PC-3 (cell line): ENCODE measurements around the gene LGALSL. TPM values are rescaled to one million over a fixed set of nuclear protein-coding genes. Genes with fewer than 3 reads are reported as not detected.

ENCODE experiments used
- ATAC-seq: fragments of 200-7000 bp; cut with Tn5 transposase; 2 replicates; pipeline ENCODE4 v1.9.1; 2020; ENCODE audit warnings: mild to moderate bottlenecking, moderate library complexity
- BruUV-seq: library from RNA; stranded (reverse); fragments of 400-500 nt; replicated peaks from 2 replicates; lab custom pipeline; 2021; lab: Mats Ljungman, UMichigan
- CTCF ChIA-PET: fragments of 300-600 bp; sonication (Branson Sonifier 250); formaldehyde crosslinking; loops from one replicate; lab custom pipeline; 2022; ENCODE audit warnings: antibody characterized with exemption; lab: Charles Lee
- POLR2A ChIA-PET: fragments of 300-600 bp; sonication (Branson Sonifier 250); formaldehyde crosslinking; loops from one replicate; lab custom pipeline; 2022; ENCODE audit warnings: antibody characterized with exemption; ENCODE audit not compliant: unreplicated experiment; lab: Charles Lee
- DNase-seq: peaks from one replicate; pipeline ENCODE4 v3.0.0-alpha.2; 2015
- H2AFZ ChIP-seq: fragments of 300-600 bp; sonication (generic); 2 replicates; pipeline ENCODE4 v1.6.0; 2016; ENCODE audit warnings: antibody characterized with exemption, low read length
- H3F3A ChIP-seq: fragments of 300-600 bp; sonication (generic); one replicate; pipeline ENCODE4 v1.6.0; 2017; ENCODE audit warnings: antibody characterized with exemption, low read length, control low read depth, mild to moderate bottlenecking; ENCODE audit not compliant: unreplicated experiment
- H3K27ac ChIP-seq: fragments of 300-600 bp; sonication (generic); 2 replicates; pipeline ENCODE4 v1.5.1; 2016; ENCODE audit warnings: mild to moderate bottlenecking, low read length
- H3K27me3 ChIP-seq: fragments of 300-600 bp; sonication (generic); 2 replicates; pipeline ENCODE4 v1.6.1; 2016; ENCODE audit warnings: low read length, mixed read lengths
- H3K36me3 ChIP-seq: fragments of 300-600 bp; sonication (generic); 2 replicates; pipeline ENCODE4 v1.6.1; 2016; ENCODE audit warnings: low read depth, mixed run types, low read length, mixed read lengths
- H3K4me1 ChIP-seq: fragments of 300-600 bp; sonication (generic); 2 replicates; pipeline ENCODE4 v1.5.1; 2016; ENCODE audit warnings: low read length; ENCODE audit not compliant: insufficient read depth
- H3K4me2 ChIP-seq: fragments of 300-600 bp; sonication (generic); 2 replicates; pipeline ENCODE4 v1.6.0; 2016; ENCODE audit warnings: low read length
- H3K4me3 ChIP-seq: fragments of 300-600 bp; sonication (generic); 2 replicates; pipeline ENCODE4 v1.5.1; 2016; ENCODE audit warnings: mild to moderate bottlenecking, low read length, mixed read lengths
- H3K79me2 ChIP-seq: fragments of 300-600 bp; sonication (generic); 2 replicates; pipeline ENCODE4 v1.6.1; 2017; ENCODE audit warnings: low read length, mixed read lengths
- H3K9ac ChIP-seq: fragments of 300-600 bp; sonication (generic); 2 replicates; pipeline ENCODE4 v1.6.0; 2016; ENCODE audit warnings: mild to moderate bottlenecking, low read length
- H3K9me2 ChIP-seq: fragments of 300-600 bp; sonication (generic); replicated peaks from 2 replicates; pipeline ENCODE4 v1.6.1; 2016; ENCODE audit warnings: mixed run types, low read length, mixed read lengths
- H3K9me3 ChIP-seq: fragments of 300-600 bp; sonication (generic); 2 replicates; pipeline ENCODE4 v1.6.1; 2016; ENCODE audit warnings: low read length, mixed read lengths
- H4K20me1 ChIP-seq: fragments of 300-600 bp; sonication (generic); 2 replicates; pipeline ENCODE4 v1.6.1; 2016; ENCODE audit warnings: low read length, mixed read lengths
- EZH2 ChIP-seq: fragments of 300-600 bp; sonication (generic); IDR thresholded peaks from one replicate; pipeline ENCODE4 v1.6.1; 2017; ENCODE audit warnings: antibody characterized with exemption, mild to moderate bottlenecking, low read length; ENCODE audit not compliant: unreplicated experiment
- EZH2phosphoT487 ChIP-seq: fragments of 300-600 bp; sonication (generic); IDR thresholded peaks from 2 replicates; pipeline ENCODE4 v1.6.1; 2018; ENCODE audit warnings: mild to moderate bottlenecking, antibody characterized with exemption, low read length, borderline replicate concordance
- intact Hi-C: fragments of 100-400 bp; cut with micrococcal nuclease; formaldehyde crosslinking; loops from 2 replicates; pipeline ENCODE4 v1.9.0; 2023
- total RNA-seq: library from RNA; depleted of rRNA; stranded (reverse); fragments of >200 nt; gene quantifications from 2 replicates; pipeline ENCODE4 v1.2.3, GENCODE V29; 2014; rRNA removed
- TF ChIP-seq, protein P1 (sequence below): fragments of 300-600 bp; sonication (generic); conservative IDR thresholded peaks from 2 replicates; pipeline ENCODE4 v1.5.1; 2017; ENCODE audit warnings: antibody characterized with exemption, low read depth, mild to moderate bottlenecking, low read length

LGALSL gene
- total RNA-seq, 1 experiment from 2014 or later: 16.0 TPM

DNA sequence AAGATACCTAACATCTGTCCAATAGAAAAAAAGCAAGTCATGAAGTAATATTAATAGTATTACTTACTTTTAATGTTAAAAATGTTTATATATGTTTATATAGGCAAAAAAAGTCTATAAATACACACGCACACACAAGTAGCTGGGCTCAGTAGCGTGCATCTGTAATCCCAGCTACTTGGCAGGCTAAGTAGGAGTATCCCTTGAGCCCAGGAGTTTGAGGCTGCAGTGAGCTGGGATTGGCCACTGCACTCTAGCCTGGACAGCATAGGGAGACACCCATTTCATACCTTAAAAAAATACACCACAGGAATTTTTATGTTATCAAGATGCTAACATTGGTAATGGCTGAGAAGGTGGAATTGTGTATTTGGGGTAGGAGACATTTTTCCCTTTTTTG, 52.7 kb downstream of the LGALSL start:
- no peak overlapping the region for H2AFZ ChIP-seq
- BruUV-seq: no TSS peak

More for the DNA sequence above, 52.7 kb downstream of the LGALSL start:
- Histone ChIP-seq H3K9me3 (no peaks in the 10 kb centered on the region), H3F3A (no peaks in the 10 kb centered on the region), H3K27me3 (no peaks in the 10 kb centered on the region), H3K79me2 (no peaks in the 10 kb centered on the region), H3K9ac (no peak overlapping the region), H4K20me1 (no peaks in the 10 kb centered on the region), H3K36me3 (no peaks in the 10 kb centered on the region), H3K4me1 (no peaks in the 10 kb centered on the region), H3K4me3 (no peak overlapping the region), H3K27ac (no peak overlapping the region), H3K9me2 (no peaks in the 10 kb centered on the region), H3K4me2 (no peak overlapping the region)
- no peak for TF ChIP-seq EZH2
- no peak for TF ChIP-seq EZH2phosphoT487
- TF ChIP-seq, protein P1, sequence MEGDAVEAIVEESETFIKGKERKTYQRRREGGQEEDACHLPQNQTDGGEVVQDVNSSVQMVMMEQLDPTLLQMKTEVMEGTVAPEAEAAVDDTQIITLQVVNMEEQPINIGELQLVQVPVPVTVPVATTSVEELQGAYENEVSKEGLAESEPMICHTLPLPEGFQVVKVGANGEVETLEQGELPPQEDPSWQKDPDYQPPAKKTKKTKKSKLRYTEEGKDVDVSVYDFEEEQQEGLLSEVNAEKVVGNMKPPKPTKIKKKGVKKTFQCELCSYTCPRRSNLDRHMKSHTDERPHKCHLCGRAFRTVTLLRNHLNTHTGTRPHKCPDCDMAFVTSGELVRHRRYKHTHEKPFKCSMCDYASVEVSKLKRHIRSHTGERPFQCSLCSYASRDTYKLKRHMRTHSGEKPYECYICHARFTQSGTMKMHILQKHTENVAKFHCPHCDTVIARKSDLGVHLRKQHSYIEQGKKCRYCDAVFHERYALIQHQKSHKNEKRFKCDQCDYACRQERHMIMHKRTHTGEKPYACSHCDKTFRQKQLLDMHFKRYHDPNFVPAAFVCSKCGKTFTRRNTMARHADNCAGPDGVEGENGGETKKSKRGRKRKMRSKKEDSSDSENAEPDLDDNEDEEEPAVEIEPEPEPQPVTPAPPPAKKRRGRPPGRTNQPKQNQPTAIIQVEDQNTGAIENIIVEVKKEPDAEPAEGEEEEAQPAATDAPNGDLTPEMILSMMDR: no peak
- ChIA-PET CTCF (no interaction called here), POLR2A (no interaction called here)
- no peak for ATAC-seq
- intact Hi-C loops: no loop called here
- DNase-seq: no peak

Other genes starting within 250 kb of the LGALSL start
- gene AFTPH, start 70.2 kb downstream of the LGALSL start, total RNA-seq: 18.9 and 26.6 TPM in 2 replicates
- 19.8 and 34.9 TPM in 2 replicates for gene SERTAD2, start 199.8 kb downstream of the LGALSL start, total RNA-seq